K562 (cell line): ENCODE measurements around the gene RCC1. TPM values are rescaled to one million over a fixed set of nuclear protein-coding genes. Genes with fewer than 3 reads are reported as not detected.
A peak's percentile ranks its signal among the peaks of the same experiment; 100 is the strongest.

ENCODE experiments used
- ATAC-seq: fragments of 200-7000 bp; cut with Tn5 transposase; 3 replicates; pipeline ENCODE4 v1.9.1; 2020; ENCODE audit warnings: moderate library complexity
- BruUV-seq: library from RNA; stranded (reverse); fragments of 400-500 nt; replicated peaks from 2 replicates; lab custom pipeline; 2021; lab: Mats Ljungman, UMichigan
- CTCF ChIA-PET: fragments of 300-600 bp; formaldehyde crosslinking; extraction: SDS; loops from one replicate; lab custom pipeline; 2021; ENCODE audit warnings: low intra/inter-chr PET ratio; lab: Yijun Ruan, JAX
- POLR2A ChIA-PET: fragments of 300-600, 350-650 bp; sonication (Branson Sonifier 250); formaldehyde crosslinking; extraction: SDS; loops from one replicate; lab custom pipeline; 2021; ENCODE audit warnings: antibody characterized with exemption, inconsistent platforms; lab: Yijun Ruan, JAX
- DNase-seq, 4 experiments: peaks; one replicate each; pipeline versions ENCODE4 v3.0.0 to v3.0.0-alpha.2; 2011 to 2018; ENCODE audit warnings: low spot score in 3 of 4, mixed read lengths in 3 of 4; ENCODE audit errors: extremely low read depth in 1 of 4
- FAIRE-seq: peaks from 2 replicates; lab custom pipeline; 2011; peaks lifted over from hg19 to GRCh38; lab: Jason Lieb, UNC
- H2AFZ ChIP-seq: 2 replicates; pipeline ENCODE4 v1.6.0; 2011; ENCODE audit warnings: low read depth, low read length, control low read depth, inconsistent platforms
- H3K27ac ChIP-seq: fragments of 200-600 bp; 3 replicates; pipeline ENCODE4 v1.8.0; 2011; ENCODE audit warnings: low read depth, mild to moderate bottlenecking, control low read depth, inconsistent platforms, low read length, moderate library complexity, mixed read lengths; ENCODE audit errors: extremely low read depth
- H3K27me3 ChIP-seq, 2 experiments: fragments of 300-600 bp in 1 of 2; 2 replicates in 1 of 2; 3 replicates in 1 of 2; pipeline versions ENCODE4 v1.6.0 to v1.8.0; 2011; ENCODE audit warnings: inconsistent platforms in 2 of 2, low read length in 2 of 2, mild to moderate bottlenecking in 1 of 2, mixed read lengths in 1 of 2, moderate library complexity in 1 of 2; ENCODE audit not compliant: control insufficient read depth in 2 of 2, insufficient read depth in 2 of 2
- H3K36me3 ChIP-seq: fragments of 300-600 bp; 3 replicates; pipeline ENCODE4 v1.8.0; 2011; ENCODE audit warnings: mild to moderate bottlenecking, low read length, inconsistent platforms; ENCODE audit not compliant: control insufficient read depth, insufficient read depth
- H3K4me1 ChIP-seq, 2 experiments: fragments of 200-600 bp in 1 of 2; replicated peaks in 1 of 2; 2 replicates in 1 of 2; 3 replicates in 1 of 2; pipeline versions ENCODE4 v1.5.1 to v1.8.0; 2011; ENCODE audit warnings: inconsistent platforms in 2 of 2, low read length in 2 of 2, mild to moderate bottlenecking in 1 of 2, mixed read lengths in 1 of 2, moderate library complexity in 1 of 2; ENCODE audit not compliant: control insufficient read depth in 2 of 2, insufficient read depth in 2 of 2
- H3K4me2 ChIP-seq: 2 replicates; pipeline ENCODE4 v1.6.1; 2011; ENCODE audit warnings: low read length, control low read depth, inconsistent platforms, mixed read lengths; ENCODE audit not compliant: insufficient read depth
- H3K4me3 ChIP-seq: fragments of 200-600 bp; sonication (generic), shearing (Covaris generic); 2 replicates; pipeline ENCODE4 v1.5.1; 2016; ENCODE audit warnings: control low read depth, inconsistent platforms
- H3K79me2 ChIP-seq: fragments of 200-600 bp; 3 replicates; pipeline ENCODE4 v1.8.0; 2011; ENCODE audit warnings: low read length, inconsistent platforms; ENCODE audit not compliant: control insufficient read depth, insufficient read depth
- H3K9ac ChIP-seq, 2 experiments: 2 replicates each; pipeline versions ENCODE4 v1.6.0 to v1.6.1; 2011; ENCODE audit warnings: low read depth in 2 of 2, low read length in 2 of 2, control low read depth in 1 of 2, inconsistent platforms in 1 of 2, mild to moderate bottlenecking in 1 of 2, mixed read lengths in 1 of 2; ENCODE audit not compliant: insufficient read depth in 1 of 2
- H3K9me1 ChIP-seq: one replicate; pipeline ENCODE4 v1.6.0; 2011; ENCODE audit warnings: inconsistent platforms, mild to moderate bottlenecking, low read length, moderate library complexity; ENCODE audit not compliant: control insufficient read depth, insufficient read depth
- H3K9me3 ChIP-seq: replicated peaks from 2 replicates; pipeline ENCODE4 v1.5.1; 2011; ENCODE audit warnings: low read depth, low read length, inconsistent platforms; ENCODE audit not compliant: control insufficient read depth, insufficient read depth
- H4K20me1 ChIP-seq: replicated peaks from 2 replicates; pipeline ENCODE4 v1.6.1; 2011; ENCODE audit warnings: low read length, inconsistent platforms, mixed read lengths; ENCODE audit not compliant: control insufficient read depth, insufficient read depth
- EP300 ChIP-seq: IDR thresholded peaks from 2 replicates; pipeline ENCODE4 v1.6.1; 2012; ENCODE audit warnings: low read length, improper control_type of control experiment
- MYNN ChIP-seq, 2 experiments: sonication (generic); formaldehyde crosslinking in 1 of 2; IDR thresholded peaks; 2 replicates each; pipeline versions ENCODE4 v1.5.0 to v1.6.1; 2016 to 2020; ENCODE audit warnings: antibody characterized with exemption in 1 of 2, missing genetic modification reagents in 1 of 2
- NR2F6 ChIP-seq: fragments of 450-650 bp; formaldehyde crosslinking; IDR thresholded peaks from 2 replicates; pipeline ENCODE4 v1.4.0; 2020; ENCODE audit warnings: mild to moderate bottlenecking
- NRF1 ChIP-seq, 2 experiments: fragments of 450-650 bp; IDR thresholded peaks in 1 of 2; conservative IDR thresholded peaks in 1 of 2; 2 replicates each; pipeline ENCODE4 v1.6.1; 2014; ENCODE audit warnings: mild to moderate bottlenecking in 2 of 2
- POU5F1 ChIP-seq: fragments of 150-350 bp; IDR thresholded peaks from 2 replicates; pipeline ENCODE4 v1.6.1; 2014; ENCODE audit warnings: borderline replicate concordance, low read length, low read depth, mild to moderate bottlenecking; ENCODE audit not compliant: partially characterized antibody
- RBM34 ChIP-seq: fragments of 200-400 bp; formaldehyde crosslinking; IDR thresholded peaks from 2 replicates; pipeline ENCODE4 v1.6.1; 2018; ENCODE audit warnings: low read length, borderline replicate concordance; ENCODE audit not compliant: insufficient read depth
- SP2 ChIP-seq: IDR thresholded peaks from 2 replicates; pipeline ENCODE4 v1.6.1; 2011; ENCODE audit warnings: mild to moderate bottlenecking, low read depth, low read length, moderate library complexity; ENCODE audit not compliant: poor library complexity, severe bottlenecking; ENCODE audit errors: extremely low read depth
- ZC3H11A ChIP-seq: IDR thresholded peaks from 2 replicates; pipeline ENCODE4 v1.6.1; 2012; ENCODE audit warnings: low read depth, low read length, improper control_type of control experiment
- ZNF57 ChIP-seq: fragments of 450-650 bp; formaldehyde crosslinking; IDR thresholded peaks from 2 replicates; pipeline ENCODE4 v1.4.0; 2020; ENCODE audit warnings: mild to moderate bottlenecking, moderate library complexity
- WGBS: fragments of 100-300 bp; shearing (Covaris generic); methylation state at CpG from one replicate; pipeline ENCODE4 v1.1.6; 2016; ENCODE audit warnings: low coverage, mixed read lengths; ENCODE audit not compliant: insufficient coverage; ENCODE audit errors: missing lambda C conversion rate; 5-methylcytosine and 5-hydroxymethylcytosine counted together
- in situ Hi-C: fragments of 300-500 bp; cut with MboI; formaldehyde crosslinking; loops from 4 replicates; pipeline ENCODE4 v1.15.0; 2018; ENCODE audit warnings: inconsistent platforms, mixed read lengths
- intact Hi-C: fragments of 100-400 bp; cut with micrococcal nuclease; formaldehyde crosslinking; loops from 2 replicates; pipeline ENCODE4 v1.14.2; 2022
- polyA plus RNA-seq, 8 experiments: library from polyadenylated mRNA; depleted of rRNA in 4 of 8; stranded (reverse) in 5 of 8; unstranded in 3 of 8; fragments of >200 nt; fragmentation: Nextera tagmentation in 2 of 8; fragmentation: Illumina TruSeq in 1 of 8; extraction: Ambion mirVana in 2 of 8; extraction: Trizol in 1 of 8; gene quantifications; 2 replicates each; pipeline versions ENCODE4 v1.2.1 to v1.2.3, GENCODE V29; 2011 to 2014; ENCODE audit warnings: inconsistent platforms in 1 of 8, missing spikeins in 1 of 8
- total RNA-seq, 7 experiments: library from RNA; depleted of rRNA in 6 of 7; stranded (reverse); fragments of >200 nt in 6 of 7; fragmentation: Illumina TruSeq in 2 of 7; extraction: Trizol in 2 of 7; gene quantifications; 2 replicates each; pipeline versions ENCODE4 v1.2.1 to v1.2.3, GENCODE V29; 2011 to 2021; ENCODE audit warnings: low replicate concordance in 1 of 7
- TF ChIP-seq, protein P1 (sequence below), 2 experiments: fragments of 450-650 bp; IDR thresholded peaks; 2 replicates each; pipeline ENCODE4 v1.6.1; 2018; ENCODE audit warnings: mild to moderate bottlenecking in 2 of 2, low read depth in 1 of 2; ENCODE audit not compliant: partially characterized antibody in 2 of 2

RCC1 gene
- total and polyA plus RNA-seq, 9 of the 15 experiments (the other 6 are each of a cell fraction or from before 2014, with no cell fraction given), result 16.4 to 202 (median 107) TPM

DNA sequence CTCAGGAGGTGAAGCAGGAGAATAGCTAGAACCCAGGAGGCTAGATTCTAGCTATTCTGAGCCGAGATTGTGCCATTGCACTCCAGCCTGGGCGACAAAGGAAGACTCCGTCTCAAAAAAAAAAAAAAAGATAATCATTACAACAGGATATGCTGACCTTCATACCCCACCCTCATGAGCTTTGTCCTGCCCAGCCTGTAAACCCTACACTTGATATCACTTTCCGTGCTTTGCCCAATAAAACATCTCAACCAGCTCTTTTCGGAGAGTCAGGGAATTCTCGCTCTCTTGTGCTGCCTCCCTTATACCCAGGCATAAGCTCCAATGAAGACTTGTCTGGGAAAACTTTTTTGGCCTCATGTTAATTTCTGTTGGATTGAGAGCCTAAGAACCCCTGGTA is 45.5 kb downstream of the RCC1 start (continued):
- TF ChIP-seq POU5F1 (no peak), ZC3H11A (no peak), SP2 (no peak), MYNN (IDR thresholded peaks at IDR 0.05) (no peak), MYNN (CRISPR knock-in tag; IDR thresholded peaks at IDR 0.05) (no peak)

DNA sequence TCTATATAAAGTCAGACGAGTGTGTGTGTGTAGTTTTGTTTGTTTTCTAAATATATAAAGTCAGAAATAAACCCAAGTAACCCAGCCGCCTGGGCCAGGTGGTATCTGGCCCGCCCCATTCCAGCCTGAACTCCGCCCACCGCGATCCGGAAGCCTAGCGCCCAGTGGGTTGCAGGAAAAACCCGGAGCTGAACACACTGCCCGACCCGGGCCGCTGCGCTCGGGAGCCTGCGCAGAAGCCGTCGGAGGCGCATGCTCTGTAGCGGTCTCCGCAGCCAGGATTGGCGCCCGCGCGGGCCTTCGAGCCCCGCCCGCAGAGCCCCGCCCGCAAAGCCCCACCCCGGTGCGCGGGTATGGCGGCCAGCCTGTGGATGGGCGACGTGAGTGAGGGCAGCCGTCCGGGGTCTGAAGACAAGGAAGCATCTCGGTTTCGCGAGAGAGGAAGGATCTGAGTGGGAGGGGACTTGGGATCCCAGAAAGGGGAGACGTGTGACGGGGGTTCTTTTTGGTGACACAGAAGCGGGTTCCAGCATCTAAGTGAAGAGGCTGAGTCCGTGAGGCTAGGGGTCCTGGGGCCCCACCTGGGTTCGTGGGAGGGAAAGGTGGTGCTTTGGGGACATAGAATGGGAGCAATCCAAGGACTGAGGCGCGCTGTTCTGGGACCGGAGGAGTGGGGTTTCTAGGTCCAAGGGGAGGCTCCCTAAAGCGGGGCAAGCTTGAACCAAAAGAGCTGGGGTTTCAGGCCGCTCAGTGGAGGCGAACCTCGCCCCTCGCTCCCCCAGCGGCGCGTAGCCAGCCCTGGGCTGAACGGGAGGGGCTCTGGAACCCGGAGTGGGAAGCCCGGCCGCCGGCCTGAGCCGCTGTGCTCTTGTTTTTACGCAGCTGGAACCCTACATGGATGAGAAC is 47.2 kb downstream of the RCC1 start, which contains the start of gene TRNAU1AP:
Gene TRNAU1AP, plus strand, starts transcription at position 328 of the 906 bp plus-strand sequence. Its CDS starts 26 bp downstream, at position 354.
- H3K79me2 ChIP-seq, result peaks cover 14% of the 10 kb centered on the region
- in situ Hi-C loops, result no loop called here
- intact Hi-C loops, result loop anchor here (2.0 to 5.0 kb wide), 2 partner anchors 34 to 49 kb away; no protein-coding TSS in a partner anchor
- peak within 1 kb of the TSS; percentile 83 to 92 for H3K9ac ChIP-seq
- H3K27ac ChIP-seq, result peak within 1 kb of the TSS; percentile 82
- ChIA-PET CTCF (no interaction called here), POLR2A (interaction anchor here (0.6 to 5.9 kb wide), 19 partner anchors 10 to 217 kb away, joined by 3 to 142 read pairs (median 4); partner anchors contain the start of genes RCC1 and RNU11)
- no peaks in the 10 kb centered on the region for H3K9me1 ChIP-seq
- WGBS, result 1% methylated on average over 62 of the region's 63 CpGs
- FAIRE-seq (peak; percentile 92), ATAC-seq (peak; percentile 98), DNase-seq (peak; percentile 98 to 99 (median 98))
- peak within 1 kb of the TSS; percentile 98 for H2AFZ ChIP-seq
- H3K27me3 ChIP-seq, result no peaks in the 10 kb centered on the region
- H3K4me1 ChIP-seq, result peaks cover 9 to 20% of the 10 kb centered on the region in 2 experiments; a peak in 4 of 5 replicates
- no TSS peak for BruUV-seq
- no peaks in the 10 kb centered on the region for H3K9me3 ChIP-seq
- no peaks in the 10 kb centered on the region for H4K20me1 ChIP-seq
- H3K4me2 ChIP-seq, result peak within 1 kb of the TSS; percentile 89
- H3K4me3 ChIP-seq, result peak within 1 kb of the TSS; percentile 57
- H3K36me3 ChIP-seq, result peaks cover 23% of the 10 kb centered on the region; the same call in 2 of the 3 replicates
- 0 out of 2 replicates have a peak, but pooled peaks have one; percentile 25 for TF ChIP-seq ZNF57
- TF ChIP-seq, protein P1, sequence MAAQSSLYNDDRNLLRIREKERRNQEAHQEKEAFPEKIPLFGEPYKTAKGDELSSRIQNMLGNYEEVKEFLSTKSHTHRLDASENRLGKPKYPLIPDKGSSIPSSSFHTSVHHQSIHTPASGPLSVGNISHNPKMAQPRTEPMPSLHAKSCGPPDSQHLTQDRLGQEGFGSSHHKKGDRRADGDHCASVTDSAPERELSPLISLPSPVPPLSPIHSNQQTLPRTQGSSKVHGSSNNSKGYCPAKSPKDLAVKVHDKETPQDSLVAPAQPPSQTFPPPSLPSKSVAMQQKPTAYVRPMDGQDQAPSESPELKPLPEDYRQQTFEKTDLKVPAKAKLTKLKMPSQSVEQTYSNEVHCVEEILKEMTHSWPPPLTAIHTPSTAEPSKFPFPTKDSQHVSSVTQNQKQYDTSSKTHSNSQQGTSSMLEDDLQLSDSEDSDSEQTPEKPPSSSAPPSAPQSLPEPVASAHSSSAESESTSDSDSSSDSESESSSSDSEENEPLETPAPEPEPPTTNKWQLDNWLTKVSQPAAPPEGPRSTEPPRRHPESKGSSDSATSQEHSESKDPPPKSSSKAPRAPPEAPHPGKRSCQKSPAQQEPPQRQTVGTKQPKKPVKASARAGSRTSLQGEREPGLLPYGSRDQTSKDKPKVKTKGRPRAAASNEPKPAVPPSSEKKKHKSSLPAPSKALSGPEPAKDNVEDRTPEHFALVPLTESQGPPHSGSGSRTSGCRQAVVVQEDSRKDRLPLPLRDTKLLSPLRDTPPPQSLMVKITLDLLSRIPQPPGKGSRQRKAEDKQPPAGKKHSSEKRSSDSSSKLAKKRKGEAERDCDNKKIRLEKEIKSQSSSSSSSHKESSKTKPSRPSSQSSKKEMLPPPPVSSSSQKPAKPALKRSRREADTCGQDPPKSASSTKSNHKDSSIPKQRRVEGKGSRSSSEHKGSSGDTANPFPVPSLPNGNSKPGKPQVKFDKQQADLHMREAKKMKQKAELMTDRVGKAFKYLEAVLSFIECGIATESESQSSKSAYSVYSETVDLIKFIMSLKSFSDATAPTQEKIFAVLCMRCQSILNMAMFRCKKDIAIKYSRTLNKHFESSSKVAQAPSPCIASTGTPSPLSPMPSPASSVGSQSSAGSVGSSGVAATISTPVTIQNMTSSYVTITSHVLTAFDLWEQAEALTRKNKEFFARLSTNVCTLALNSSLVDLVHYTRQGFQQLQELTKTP (IDR thresholded peaks at IDR 0.05; ENCODE audit: low read depth in 1 of 2, partially characterized antibody in 2 of 2), result peak in 1 of 2 experiments; percentile 65
- TF ChIP-seq NRF1 (conservative IDR thresholded peaks at IDR 0.05 in 1 of 2, IDR thresholded peaks at IDR 0.05 in 1 of 2), result peak; percentile 98
- no peak for TF ChIP-seq NR2F6 (CRISPR knock-in tag)
- no peak for TF ChIP-seq RBM34
- peak; percentile 47 for TF ChIP-seq EP300
